HG02852 (cell line): ENCODE data around the gene SULT2B1.
"Not testable (repeated sequence)": the region's sequence is repeated elsewhere in the genome, so short reads cannot be mapped to it uniquely, and the experiment has no call there.

Experiments
- ATAC-seq: cut with Tn5 transposase; IDR thresholded peaks from one replicate; pipeline ENCODE4 v1.9.1; 2021; ENCODE audit warnings: mild to moderate bottlenecking, moderate library complexity; ENCODE audit not compliant: unreplicated experiment

Gene SULT2B1

GRCh38 chr19:48524732-48525131, 27.2 kb upstream of the SULT2B1 start:
- no peak for ATAC-seq

- ATAC-seq = no peak
Observed at GRCh38 chr19:48529156-48529555, 22.8 kb upstream of the SULT2B1 start.

GRCh38 chr19:48530066-48530720, 21.8 kb upstream of the SULT2B1 start:
- ATAC-seq = no peak

GRCh38 chr19:48530770-48531169, 21.2 kb upstream of the SULT2B1 start:
- no peak for ATAC-seq

GRCh38 chr19:48533770-48534169, 18.2 kb upstream of the SULT2B1 start:
- no peak for ATAC-seq

GRCh38 chr19:48537541-48537940, 14.4 kb upstream of the SULT2B1 start:
- ATAC-seq = no peak

GRCh38 chr19:48538057-48538456, 13.9 kb upstream of the SULT2B1 start:
- not testable (repeated sequence) for ATAC-seq

GRCh38 chr19:48539503-48540096, 12.4 kb upstream of the SULT2B1 start:
- ATAC-seq = no peak

- no peak for ATAC-seq
Observed at GRCh38 chr19:48540110-48540509, 11.9 kb upstream of the SULT2B1 start.

- ATAC-seq = no peak
Observed at GRCh38 chr19:48541813-48542212, 10.2 kb upstream of the SULT2B1 start.

GRCh38 chr19:48543121-48543710, 8.8 kb upstream of the SULT2B1 start:
- no peak for ATAC-seq

GRCh38 chr19:48544856-48545750, 6.9 kb upstream of the SULT2B1 start:
- no peak for ATAC-seq

- ATAC-seq = no peak
Observed at GRCh38 chr19:48547722-48548121, 4.2 kb upstream of the SULT2B1 start.

- no peak for ATAC-seq
Observed at GRCh38 chr19:48548253-48548911, 3.6 kb upstream of the SULT2B1 start.

GRCh38 chr19:48549380-48549779, 2.6 kb upstream of the SULT2B1 start:
- no peak for ATAC-seq

- no peak for ATAC-seq
Observed at GRCh38 chr19:48552406-48553322, 692 bp downstream of the SULT2B1 start.

- no peak for ATAC-seq
Observed at GRCh38 chr19:48553676-48554384, 1.9 kb downstream of the SULT2B1 start.

GRCh38 chr19:48554385-48555091, 2.6 kb downstream of the SULT2B1 start:
- no peak for ATAC-seq

GRCh38 chr19:48556163-48556562, 4.2 kb downstream of the SULT2B1 start:
- no peak for ATAC-seq
